Mesendoderm (in vitro differentiated cells): ENCODE measurements around the gene VPS9D1.

ENCODE experiments used
- DNase-seq: peaks from one replicate; pipeline ENCODE4 v3.0.0; 2013
- H2AK5ac ChIP-seq: 2 replicates; pipeline ENCODE4 v1.6.1; 2013; ENCODE audit warnings: low read length, inconsistent platforms
- H2BK120ac ChIP-seq: 2 replicates; pipeline ENCODE4 v1.6.1; 2013; ENCODE audit warnings: low read depth, mild to moderate bottlenecking, low read length, moderate library complexity, mixed read lengths
- H2BK15ac ChIP-seq: replicated peaks from 2 replicates; pipeline ENCODE4 v1.6.1; 2013; ENCODE audit warnings: low read depth, mild to moderate bottlenecking, moderate library complexity
- H2BK5ac ChIP-seq: 2 replicates; pipeline ENCODE4 v1.6.1; 2013; ENCODE audit warnings: low read length, inconsistent platforms
- H3K18ac ChIP-seq: 2 replicates; pipeline ENCODE4 v1.6.1; 2013; ENCODE audit warnings: mild to moderate bottlenecking, low read length, mixed read lengths
- H3K23ac ChIP-seq: one replicate; pipeline ENCODE4 v1.6.1; 2013; ENCODE audit warnings: low read length
- H3K27ac ChIP-seq: 2 replicates; pipeline ENCODE4 v1.5.1; 2013; ENCODE audit warnings: low read depth, mild to moderate bottlenecking, inconsistent platforms, low read length, moderate library complexity
- H3K27me3 ChIP-seq: 2 replicates; pipeline ENCODE4 v1.6.1; 2013; ENCODE audit warnings: low read length, control low read depth, mild to moderate bottlenecking, inconsistent platforms; ENCODE audit not compliant: insufficient read depth, poor library complexity
- H3K36me3 ChIP-seq: 2 replicates; pipeline ENCODE4 v1.6.1; 2013; ENCODE audit warnings: low read length, inconsistent platforms; ENCODE audit not compliant: control insufficient read depth, insufficient read depth
- H3K4ac ChIP-seq: one replicate; pipeline ENCODE4 v1.6.1; 2013; ENCODE audit warnings: low read depth, mild to moderate bottlenecking, low read length, moderate library complexity
- H3K4me1 ChIP-seq: 2 replicates; pipeline ENCODE4 v1.6.1; 2013; ENCODE audit warnings: low read depth, low read length, inconsistent platforms; ENCODE audit not compliant: control insufficient read depth
- H3K4me2 ChIP-seq: 2 replicates; pipeline ENCODE4 v1.6.1; 2013; ENCODE audit warnings: low read length
- H3K4me3 ChIP-seq: 2 replicates; pipeline ENCODE4 v1.5.1; 2013; ENCODE audit warnings: mild to moderate bottlenecking, low read length
- H3K56ac ChIP-seq: one replicate; pipeline ENCODE4 v1.6.1; 2013; ENCODE audit warnings: low read length
- H3K79me1 ChIP-seq: 2 replicates; pipeline ENCODE4 v1.6.1; 2013; ENCODE audit warnings: low read length, inconsistent platforms
- H3K79me2 ChIP-seq: 2 replicates; pipeline ENCODE4 v1.6.1; 2013; ENCODE audit warnings: mild to moderate bottlenecking, low read length; ENCODE audit not compliant: control insufficient read depth, insufficient read depth
- H3K9ac ChIP-seq: 2 replicates; pipeline ENCODE4 v1.6.1; 2013; ENCODE audit warnings: low read length, inconsistent platforms
- H4K5ac ChIP-seq: one replicate; pipeline ENCODE4 v1.6.1; 2013; ENCODE audit warnings: low read length
- H4K8ac ChIP-seq: one replicate; pipeline ENCODE4 v1.6.1; 2013; ENCODE audit warnings: low read depth, mild to moderate bottlenecking, control low read depth, low read length, moderate library complexity
- WGBS: extraction: QIAGEN DNeasy Blood & Tissue Kit; methylation state at CpG from one replicate; pipeline ENCODE4 v1.1.7; 2013; ENCODE audit warnings: low lambda C conversion rate, missing lambda C conversion rate; ENCODE audit not compliant: insufficient coverage; ENCODE audit errors: extremely low coverage; 5-methylcytosine and 5-hydroxymethylcytosine counted together

VPS9D1 gene

GRCh38 chr16:89737341-89738071, 16.8 kb upstream of the VPS9D1 start:
- Histone ChIP-seq H3K4ac (no peak overlapping the region), H3K56ac (no peak overlapping the region), H3K9ac (no peak overlapping the region), H2BK15ac (no peak overlapping the region), H3K23ac (no peak overlapping the region), H2BK5ac (no peak overlapping the region), H3K27ac (no peak overlapping the region), H3K18ac (no peak overlapping the region), H3K36me3 (peaks cover 21% of the 10 kb centered on the region), H2BK120ac (no peak overlapping the region), H2AK5ac (no peak overlapping the region), H3K27me3 (no peaks in the 10 kb centered on the region), H3K79me2 (no peaks in the 10 kb centered on the region), H4K5ac (no peak overlapping the region), H3K79me1 (no peaks in the 10 kb centered on the region), H3K4me2 (no peak overlapping the region), H3K4me1 (no peaks in the 10 kb centered on the region), H3K4me3 (no peak overlapping the region), H4K8ac (no peak overlapping the region)
- DNase-seq, result no peak
- WGBS, result no CpG with 5 or more reads among the region's 20 CpGs

GRCh38 chr16:89736554-89736953, 15.9 kb upstream of the VPS9D1 start:
- Histone ChIP-seq H4K5ac (no peak overlapping the region), H3K4me2 (no peak overlapping the region), H2BK120ac (no peak overlapping the region), H3K27me3 (no peaks in the 10 kb centered on the region), H2BK15ac (no peak overlapping the region), H3K79me2 (no peaks in the 10 kb centered on the region), H3K36me3 (peaks cover 21% of the 10 kb centered on the region), H3K4ac (no peak overlapping the region), H3K79me1 (no peaks in the 10 kb centered on the region), H3K27ac (no peak overlapping the region), H3K18ac (no peak overlapping the region), H2AK5ac (no peak overlapping the region), H3K9ac (no peak overlapping the region), H3K4me1 (no peaks in the 10 kb centered on the region), H4K8ac (no peak overlapping the region), H2BK5ac (no peak overlapping the region), H3K23ac (no peak overlapping the region), H3K56ac (no peak overlapping the region), H3K4me3 (no peak overlapping the region)
- DNase-seq, result no peak
- no CpG with 5 or more reads among the region's 3 CpGs for WGBS

- no peak overlapping the region for H3K56ac ChIP-seq
- no peak overlapping the region for H3K4me2 ChIP-seq
- no peaks in the 10 kb centered on the region for H3K79me1 ChIP-seq
- H3K27me3 ChIP-seq, result no peaks in the 10 kb centered on the region
- H3K4me3 ChIP-seq, result no peak overlapping the region
- peaks cover 18% of the 10 kb centered on the region for H3K36me3 ChIP-seq
- H2AK5ac ChIP-seq, result no peak overlapping the region
- no peak overlapping the region for H3K9ac ChIP-seq
- no CpG with 5 or more reads among the region's 21 CpGs for WGBS
- no peaks in the 10 kb centered on the region for H3K4me1 ChIP-seq
- no peak overlapping the region for H2BK120ac ChIP-seq
- no peak overlapping the region for H3K23ac ChIP-seq
- H2BK5ac ChIP-seq, result no peak overlapping the region
- no peak for DNase-seq
- no peak overlapping the region for H4K8ac ChIP-seq
- no peak overlapping the region for H3K18ac ChIP-seq
- H4K5ac ChIP-seq, result no peak overlapping the region
- no peak overlapping the region for H2BK15ac ChIP-seq
- no peak overlapping the region for H3K27ac ChIP-seq
- H3K4ac ChIP-seq, result no peak overlapping the region
- no peaks in the 10 kb centered on the region for H3K79me2 ChIP-seq
These were observed 13.1 kb upstream of the VPS9D1 start for GRCh38 chr16:89733792-89734191.

GRCh38 chr16:89733322-89733721, 12.6 kb upstream of the VPS9D1 start:
- Histone ChIP-seq H3K27ac (no peak overlapping the region), H2BK5ac (no peak overlapping the region), H3K4ac (no peak overlapping the region), H2BK120ac (no peak overlapping the region), H3K27me3 (no peaks in the 10 kb centered on the region), H3K79me1 (no peaks in the 10 kb centered on the region), H2BK15ac (no peak overlapping the region), H4K8ac (no peak overlapping the region), H4K5ac (no peak overlapping the region), H3K4me1 (no peaks in the 10 kb centered on the region), H2AK5ac (no peak overlapping the region), H3K79me2 (no peaks in the 10 kb centered on the region), H3K9ac (no peak overlapping the region), H3K36me3 (peaks cover 15% of the 10 kb centered on the region), H3K18ac (no peak overlapping the region), H3K56ac (no peak overlapping the region), H3K4me2 (no peak overlapping the region), H3K23ac (no peak overlapping the region), H3K4me3 (no peak overlapping the region)
- WGBS, result no CpG with 5 or more reads among the region's 17 CpGs
- DNase-seq, result no peak

GRCh38 chr16:89732918-89733242, 12.2 kb upstream of the VPS9D1 start:
- H3K27me3 ChIP-seq, result no peaks in the 10 kb centered on the region
- no peak for DNase-seq
- H3K9ac ChIP-seq, result no peak overlapping the region
- no peak overlapping the region for H2BK5ac ChIP-seq
- no CpG with 5 or more reads among the region's 9 CpGs for WGBS
- no peak overlapping the region for H3K56ac ChIP-seq
- H3K4me2 ChIP-seq, result no peak overlapping the region
- no peak overlapping the region for H3K18ac ChIP-seq
- no peak overlapping the region for H3K27ac ChIP-seq
- H4K8ac ChIP-seq, result no peak overlapping the region
- no peak overlapping the region for H2AK5ac ChIP-seq
- H2BK120ac ChIP-seq, result no peak overlapping the region
- peaks cover 11% of the 10 kb centered on the region for H3K36me3 ChIP-seq
- H3K4ac ChIP-seq, result no peak overlapping the region
- no peaks in the 10 kb centered on the region for H3K79me2 ChIP-seq
- no peaks in the 10 kb centered on the region for H3K79me1 ChIP-seq
- H4K5ac ChIP-seq, result no peak overlapping the region
- H3K23ac ChIP-seq, result no peak overlapping the region
- H2BK15ac ChIP-seq, result no peak overlapping the region
- no peak overlapping the region for H3K4me3 ChIP-seq
- no peaks in the 10 kb centered on the region for H3K4me1 ChIP-seq
